Dendritic cell treated with granulocyte-macrophage colony-stimulating factor and Interleukin-4, amounts not matched to agents 40 ng/mL and 50 ng/mL, for 4 days (primary cell): ENCODE data around the gene OVOL1.

Experiments
- H3K27ac Mint-ChIP-seq: one replicate; pipeline ENCODE4 v1.8.0; 2022; ENCODE audit warnings: mild to moderate bottlenecking, mixed read lengths
- H3K27me3 Mint-ChIP-seq: one replicate; pipeline ENCODE4 v1.8.0; 2022; ENCODE audit warnings: mild to moderate bottlenecking, mixed read lengths
- H3K36me3 Mint-ChIP-seq: one replicate; pipeline ENCODE4 v1.8.0; 2022; ENCODE audit warnings: low read depth, mixed read lengths
- H3K4me1 Mint-ChIP-seq: one replicate; pipeline ENCODE4 v1.8.0; 2022; ENCODE audit warnings: low read depth, mixed read lengths
- H3K4me3 Mint-ChIP-seq: one replicate; pipeline ENCODE4 v1.8.0; 2022; ENCODE audit warnings: mild to moderate bottlenecking, moderate library complexity, mixed read lengths
- H3K9me3 Mint-ChIP-seq: one replicate; pipeline ENCODE4 v1.8.0; 2022; ENCODE audit warnings: mixed read lengths
- intact Hi-C: fragments of 100-400 bp; cut with micrococcal nuclease; formaldehyde crosslinking; loops from one replicate; pipeline ENCODE4 v1.15.0; 2022

OVOL1 gene

DNA sequence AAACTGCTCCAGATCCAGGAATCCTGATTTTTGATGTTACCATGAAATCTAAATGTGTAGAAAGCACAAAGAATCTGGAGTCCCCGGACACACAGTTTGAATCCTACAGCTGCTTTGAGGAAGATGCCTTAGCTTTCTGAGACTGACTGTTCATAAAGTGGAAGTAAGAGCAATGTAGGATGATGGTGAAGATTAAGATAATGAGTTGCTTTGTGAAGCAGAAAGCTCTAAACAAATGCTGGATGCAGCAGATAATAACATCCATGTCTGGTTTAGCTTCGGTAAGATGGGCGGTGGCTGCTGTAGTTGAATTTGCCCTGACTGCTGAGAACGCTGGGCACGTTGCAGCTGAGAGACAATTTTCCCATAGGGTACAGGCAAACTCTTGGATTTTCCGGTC is 20.1 kb downstream of the OVOL1 start:
- Mint-ChIP-seq H3K27ac (no peak overlapping the region), H3K27me3 (peaks cover 63% of the 10 kb centered on the region), H3K4me1 (peaks cover 40% of the 10 kb centered on the region), H3K4me3 (no peak overlapping the region), H3K36me3 (no peaks in the 10 kb centered on the region), H3K9me3 (no peaks in the 10 kb centered on the region)
- intact Hi-C loops, result no loop called here

- H3K27ac Mint-ChIP-seq, result no peak overlapping the region
- H3K9me3 Mint-ChIP-seq, result no peaks in the 10 kb centered on the region
- H3K27me3 Mint-ChIP-seq, result peaks cover 51% of the 10 kb centered on the region
- peaks cover 35% of the 10 kb centered on the region for H3K4me1 Mint-ChIP-seq
- H3K4me3 Mint-ChIP-seq, result no peak overlapping the region
- intact Hi-C loops, result no loop called here
- peaks cover 3% of the 10 kb centered on the region for H3K36me3 Mint-ChIP-seq
Measured at GRCh38 chr11:65808744-65809341, 22.0 kb downstream of the OVOL1 start.

GRCh38 chr11:65809496-65809895 is 22.6 kb downstream of the OVOL1 start:
- H3K4me3 Mint-ChIP-seq, result no peak overlapping the region
- peaks cover 46% of the 10 kb centered on the region for H3K27me3 Mint-ChIP-seq
- peaks cover 35% of the 10 kb centered on the region for H3K4me1 Mint-ChIP-seq
- no peaks in the 10 kb centered on the region for H3K9me3 Mint-ChIP-seq
- H3K27ac Mint-ChIP-seq, result no peak overlapping the region
- intact Hi-C loops, result no loop called here
- H3K36me3 Mint-ChIP-seq, result peaks cover 6% of the 10 kb centered on the region

GRCh38 chr11:65810046-65810868 is 23.4 kb downstream of the OVOL1 start:
- intact Hi-C loops, result no loop called here
- Mint-ChIP-seq H3K4me3 (no peak overlapping the region), H3K27ac (no peak overlapping the region)

GRCh38 chr11:65811764-65812475 is 25.1 kb downstream of the OVOL1 start:
- Mint-ChIP-seq H3K4me3 (no peak overlapping the region), H3K9me3 (no peaks in the 10 kb centered on the region), H3K36me3 (peaks cover 20% of the 10 kb centered on the region), H3K27ac (no peak overlapping the region), H3K4me1 (peaks cover 52% of the 10 kb centered on the region), H3K27me3 (peaks cover 40% of the 10 kb centered on the region)
- intact Hi-C loops, result no loop called here

More at GRCh38 chr11:65810046-65810868, 23.4 kb downstream of the OVOL1 start:
- no peaks in the 10 kb centered on the region for H3K9me3 Mint-ChIP-seq
- peaks cover 43% of the 10 kb centered on the region for H3K4me1 Mint-ChIP-seq
- H3K27me3 Mint-ChIP-seq, result peaks cover 42% of the 10 kb centered on the region
- peaks cover 10% of the 10 kb centered on the region for H3K36me3 Mint-ChIP-seq

- Mint-ChIP-seq H3K27ac (peak overlapping the region; percentile 73), H3K4me3 (no peak overlapping the region), H3K27me3 (peaks cover 21% of the 10 kb centered on the region), H3K9me3 (no peaks in the 10 kb centered on the region), H3K36me3 (peaks cover 20% of the 10 kb centered on the region), H3K4me1 (peaks cover 56% of the 10 kb centered on the region)
- intact Hi-C loops, result no loop called here
Measured at GRCh38 chr11:65814131-65814985, 27.5 kb downstream of the OVOL1 start.

- intact Hi-C loops, result no loop called here
- peaks cover 56% of the 10 kb centered on the region for H3K4me1 Mint-ChIP-seq
- no peak overlapping the region for H3K4me3 Mint-ChIP-seq
- no peaks in the 10 kb centered on the region for H3K9me3 Mint-ChIP-seq
- H3K27me3 Mint-ChIP-seq, result peaks cover 14% of the 10 kb centered on the region
- peaks cover 20% of the 10 kb centered on the region for H3K36me3 Mint-ChIP-seq
- peak overlapping the region; percentile 73 for H3K27ac Mint-ChIP-seq
Measured at GRCh38 chr11:65814986-65815565, 28.2 kb downstream of the OVOL1 start.

- H3K9me3 Mint-ChIP-seq, result no peaks in the 10 kb centered on the region
Measured at GRCh38 chr11:65816696-65817095, 29.8 kb downstream of the OVOL1 start.

GRCh38 chr11:65817312-65817834 is 30.5 kb downstream of the OVOL1 start:
- intact Hi-C loops, result no loop called here
- peak overlapping the region; percentile 78 for H3K4me3 Mint-ChIP-seq
- peaks cover 20% of the 10 kb centered on the region for H3K36me3 Mint-ChIP-seq

More at GRCh38 chr11:65816696-65817095, 29.8 kb downstream of the OVOL1 start:
- intact Hi-C loops, result no loop called here
- H3K27me3 Mint-ChIP-seq, result peaks cover 3% of the 10 kb centered on the region
- peak overlapping the region; percentile 78 for H3K4me3 Mint-ChIP-seq
- peaks cover 20% of the 10 kb centered on the region for H3K36me3 Mint-ChIP-seq
- peaks cover 55% of the 10 kb centered on the region for H3K4me1 Mint-ChIP-seq
- H3K27ac Mint-ChIP-seq, result peak overlapping the region; percentile 77

GRCh38 chr11:65817835-65818680 is 31.2 kb downstream of the OVOL1 start:
- H3K27me3 Mint-ChIP-seq, result peaks cover 7% of the 10 kb centered on the region
- intact Hi-C loops, result loop anchor here (1.0 kb wide), 2 partner anchors 38 to 106 kb away; partner anchors contain the start of genes AP5B1 and KAT5
- peak overlapping the region; percentile 78 for H3K4me3 Mint-ChIP-seq
- peaks cover 47% of the 10 kb centered on the region for H3K4me1 Mint-ChIP-seq
- H3K9me3 Mint-ChIP-seq, result no peaks in the 10 kb centered on the region
- H3K27ac Mint-ChIP-seq, result peak overlapping the region; percentile 77
- H3K36me3 Mint-ChIP-seq, result peaks cover 20% of the 10 kb centered on the region

More at GRCh38 chr11:65817312-65817834, 30.5 kb downstream of the OVOL1 start:
- peaks cover 48% of the 10 kb centered on the region for H3K4me1 Mint-ChIP-seq
- peaks cover 3% of the 10 kb centered on the region for H3K27me3 Mint-ChIP-seq
- H3K9me3 Mint-ChIP-seq, result no peaks in the 10 kb centered on the region
- H3K27ac Mint-ChIP-seq, result peak overlapping the region; percentile 77

DNA sequence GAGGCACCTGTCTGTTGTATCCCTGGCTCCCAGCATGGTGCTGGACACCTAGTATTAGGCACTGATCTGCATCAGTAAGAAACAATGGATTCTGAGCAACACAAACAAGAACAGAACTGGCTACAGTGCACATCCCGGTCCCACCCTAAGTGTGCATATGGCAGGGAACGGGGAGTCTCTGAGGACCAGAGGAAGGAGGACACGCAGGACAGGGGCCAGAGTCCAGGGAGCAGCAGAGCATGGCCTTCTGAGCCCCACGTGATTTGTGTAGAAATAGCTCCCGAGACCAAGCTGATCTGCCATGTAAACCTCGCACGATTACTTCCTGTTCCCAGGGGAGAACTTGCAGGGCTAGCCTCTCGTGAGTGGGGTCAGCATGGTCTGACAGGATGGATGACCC is 34.2 kb downstream of the OVOL1 start:
- Mint-ChIP-seq H3K4me3 (no peak overlapping the region), H3K9me3 (no peaks in the 10 kb centered on the region), H3K36me3 (peaks cover 5% of the 10 kb centered on the region), H3K27me3 (peaks cover 4% of the 10 kb centered on the region), H3K27ac (peak overlapping the region; percentile 17), H3K4me1 (peaks cover 26% of the 10 kb centered on the region)
- intact Hi-C loops, result no loop called here

GRCh38 chr11:65822776-65823528 is 36.1 kb downstream of the OVOL1 start:
- intact Hi-C loops, result no loop called here
- Mint-ChIP-seq H3K27me3 (peaks cover 4% of the 10 kb centered on the region), H3K36me3 (no peaks in the 10 kb centered on the region), H3K4me3 (no peak overlapping the region), H3K4me1 (peaks cover 17% of the 10 kb centered on the region), H3K27ac (no peak overlapping the region), H3K9me3 (no peaks in the 10 kb centered on the region)
